SK-N-SH treated with all-trans-retinoic acid at 6 μM for 48 hours (cell line): Measurements from ENCODE around the gene PTPRN2.

Experiments used
- BACH2 ChIP-seq: fragments of 250-450 bp; sonication (Bioruptor Pico); IDR thresholded peaks from 2 replicates; pipeline ENCODE4 v1.9.0; 2021; ENCODE audit warnings: mild to moderate bottlenecking, borderline replicate concordance
- SNAI2 ChIP-seq: fragments of 250-450 bp; sonication (Bioruptor Pico); IDR thresholded peaks from 2 replicates; pipeline ENCODE4 v1.5.0; 2020; ENCODE audit warnings: mild to moderate bottlenecking, moderate library complexity
- ZFP30 ChIP-seq: fragments of 450-650 bp; formaldehyde crosslinking; IDR thresholded peaks from 2 replicates; pipeline ENCODE4 v1.5.0; 2022; ENCODE audit warnings: mild to moderate bottlenecking, moderate library complexity
- ZNF565 ChIP-seq: fragments of 450-650 bp; formaldehyde crosslinking; conservative IDR thresholded peaks from 2 replicates; pipeline ENCODE4 v1.5.0; 2020; ENCODE audit warnings: low read depth, mild to moderate bottlenecking, moderate library complexity
- TF ChIP-seq, protein P1 (sequence below): fragments of 250-450 bp; sonication (Bioruptor Pico); IDR thresholded peaks from 2 replicates; pipeline ENCODE4 v1.5.1; 2021; ENCODE audit warnings: mild to moderate bottlenecking, moderate library complexity

DNA sequence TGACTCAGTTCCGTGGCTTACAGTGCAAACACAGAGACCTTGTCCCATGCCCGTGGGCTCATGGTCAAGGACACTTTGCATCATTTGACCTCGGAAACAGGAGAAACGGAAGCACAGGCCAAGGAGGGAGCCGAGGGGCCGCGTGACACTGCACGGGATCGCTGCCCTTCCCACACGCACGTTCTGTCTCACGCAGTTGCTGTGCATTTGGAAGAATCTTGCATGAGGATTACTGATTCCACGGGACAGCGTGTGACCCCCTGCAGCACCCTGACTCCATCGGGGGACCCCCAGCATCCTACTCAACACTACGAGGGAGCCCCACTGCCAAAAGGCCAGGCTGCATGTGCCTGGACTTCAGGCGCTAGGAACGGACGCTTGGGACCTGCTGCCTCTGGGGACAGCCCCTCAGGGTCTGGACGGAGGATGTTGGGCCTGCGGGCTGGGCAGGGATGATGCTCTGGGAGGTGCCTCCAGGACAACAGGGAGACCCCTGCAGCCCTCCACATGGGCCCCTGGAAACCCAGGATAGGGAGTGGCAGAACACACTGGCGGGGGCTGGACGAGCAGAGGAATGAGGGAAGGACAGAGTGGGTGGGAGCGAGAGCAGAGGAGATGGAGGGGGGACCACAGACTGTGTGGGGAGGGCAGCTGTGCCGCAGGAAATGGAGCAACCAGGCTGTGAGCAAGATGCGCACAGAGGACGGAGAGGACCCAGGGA lies 1028.6 kb downstream of the PTPRN2 start:
- TF ChIP-seq BACH2 (CRISPR knock-in tag): no peak
- TF ChIP-seq, protein P1, sequence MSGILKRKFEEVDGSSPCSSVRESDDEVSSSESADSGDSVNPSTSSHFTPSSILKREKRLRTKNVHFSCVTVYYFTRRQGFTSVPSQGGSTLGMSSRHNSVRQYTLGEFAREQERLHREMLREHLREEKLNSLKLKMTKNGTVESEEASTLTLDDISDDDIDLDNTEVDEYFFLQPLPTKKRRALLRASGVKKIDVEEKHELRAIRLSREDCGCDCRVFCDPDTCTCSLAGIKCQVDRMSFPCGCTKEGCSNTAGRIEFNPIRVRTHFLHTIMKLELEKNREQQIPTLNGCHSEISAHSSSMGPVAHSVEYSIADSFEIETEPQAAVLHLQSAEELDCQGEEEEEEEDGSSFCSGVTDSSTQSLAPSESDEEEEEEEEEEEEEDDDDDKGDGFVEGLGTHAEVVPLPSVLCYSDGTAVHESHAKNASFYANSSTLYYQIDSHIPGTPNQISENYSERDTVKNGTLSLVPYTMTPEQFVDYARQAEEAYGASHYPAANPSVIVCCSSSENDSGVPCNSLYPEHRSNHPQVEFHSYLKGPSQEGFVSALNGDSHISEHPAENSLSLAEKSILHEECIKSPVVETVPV: no peak
- no peak for TF ChIP-seq SNAI2 (CRISPR knock-in tag)
- TF ChIP-seq ZFP30: no peak
- TF ChIP-seq ZNF565 (CRISPR knock-in tag): no peak
